GM12878 (cell line): ENCODE data around the gene P4HA1. TPM values are rescaled to one million over a fixed set of nuclear protein-coding genes. Genes with fewer than 3 reads are reported as not detected.
A peak's percentile ranks its signal among the peaks of the same experiment; 100 is the strongest.

Source experiments
- ATAC-seq: fragments of 200-7000 bp; cut with Tn5 transposase; 3 replicates; pipeline ENCODE4 v1.9.1; 2020; ENCODE audit warnings: mild to moderate bottlenecking, moderate library complexity
- BruUV-seq: library from RNA; stranded (reverse); fragments of 400-500 nt; replicated peaks from 2 replicates; lab custom pipeline; 2021; lab: Mats Ljungman, UMichigan
- CTCF ChIA-PET: fragments of 300-600 bp; sonication (Branson Sonifier 250); formaldehyde crosslinking; extraction: SDS; loops from one replicate; lab custom pipeline; 2021; ENCODE audit warnings: inconsistent platforms; lab: Yijun Ruan, JAX
- POLR2A ChIA-PET: fragments of 350-600 bp; formaldehyde crosslinking; extraction: SDS; loops from one replicate; lab custom pipeline; 2021; ENCODE audit warnings: inconsistent platforms; lab: Charles Lee
- RAD21 ChIA-PET: fragments of 300-600 bp; sonication (Branson Sonifier 250); formaldehyde crosslinking; loops from one replicate; lab custom pipeline; 2023; ENCODE audit warnings: antibody characterized with exemption; ENCODE audit not compliant: unreplicated experiment; lab: Charles Lee
- SMC1A ChIA-PET: fragments of 300-600 bp; sonication (Branson Sonifier 250); formaldehyde crosslinking; loops from one replicate; lab custom pipeline; 2023; ENCODE audit not compliant: unreplicated experiment, uncharacterized antibody; lab: Charles Lee
- DNase-seq: peaks from one replicate; pipeline ENCODE4 v3.0.0-alpha.2; 2011; ENCODE audit warnings: low read depth, low spot score
- FAIRE-seq: peaks from 3 replicates; lab custom pipeline; 2011; peaks lifted over from hg19 to GRCh38; lab: Jason Lieb, UNC
- H2AFZ ChIP-seq: 2 replicates; pipeline ENCODE4 v1.6.0; 2011; ENCODE audit warnings: low read depth, low read length, control low read depth; ENCODE audit not compliant: control insufficient read depth
- H3K27ac ChIP-seq: 2 replicates; pipeline ENCODE4 v1.5.1; 2011; ENCODE audit warnings: control low read depth; ENCODE audit not compliant: control insufficient read depth, insufficient read depth
- H3K27me3 ChIP-seq, 2 experiments: replicated peaks in 1 of 2; 2 replicates each; pipeline versions ENCODE4 v1.6.0 to v1.6.1; 2011; ENCODE audit warnings: low read length in 1 of 2; ENCODE audit not compliant: control insufficient read depth in 2 of 2, insufficient read depth in 2 of 2
- H3K36me3 ChIP-seq, 2 experiments: 2 replicates each; pipeline ENCODE4 v1.5.1; 2011; ENCODE audit warnings: low read length in 1 of 2; ENCODE audit not compliant: control insufficient read depth in 2 of 2, insufficient read depth in 2 of 2
- H3K4me1 ChIP-seq: 2 replicates; pipeline ENCODE4 v1.6.1; 2011; ENCODE audit warnings: mild to moderate bottlenecking, low read length, moderate library complexity, mixed read lengths; ENCODE audit not compliant: control insufficient read depth, insufficient read depth
- H3K4me2 ChIP-seq: 2 replicates; pipeline ENCODE4 v1.6.0; 2011; ENCODE audit warnings: control low read depth; ENCODE audit not compliant: control insufficient read depth, insufficient read depth
- H3K4me3 ChIP-seq: fragments of 200-600 bp; sonication (generic); 2 replicates; pipeline ENCODE4 v1.5.1; 2016
- H3K79me2 ChIP-seq: 2 replicates; pipeline ENCODE4 v1.6.0; 2011; ENCODE audit warnings: low read length; ENCODE audit not compliant: control insufficient read depth, insufficient read depth
- H3K9ac ChIP-seq: 2 replicates; pipeline ENCODE4 v1.8.0; 2011; ENCODE audit warnings: low read length, control low read depth, mixed read lengths; ENCODE audit not compliant: control insufficient read depth, insufficient read depth
- H3K9me3 ChIP-seq: replicated peaks from 3 replicates; pipeline ENCODE4 v1.5.1; 2011; ENCODE audit warnings: mild to moderate bottlenecking, low read length; ENCODE audit not compliant: control insufficient read depth, insufficient read depth
- H4K20me1 ChIP-seq: 2 replicates; pipeline ENCODE4 v1.6.0; 2011; ENCODE audit not compliant: control insufficient read depth, insufficient read depth
- CHD4 ChIP-seq: fragments of 200-600 bp; sonication (generic); IDR thresholded peaks from 2 replicates; pipeline ENCODE4 v1.6.1; 2016; ENCODE audit warnings: mild to moderate bottlenecking
- IKZF1 ChIP-seq: fragments of 450-650 bp; conservative IDR thresholded peaks from 2 replicates; pipeline ENCODE4 v1.6.1; 2017; ENCODE audit warnings: antibody characterized with exemption, mild to moderate bottlenecking
- MEF2B ChIP-seq: fragments of 450-650 bp; IDR thresholded peaks from 2 replicates; pipeline ENCODE4 v1.6.1; 2018; ENCODE audit warnings: mild to moderate bottlenecking, moderate library complexity; ENCODE audit not compliant: partially characterized antibody, poor library complexity, severe bottlenecking
- SMAD5 ChIP-seq: IDR thresholded peaks from 2 replicates; pipeline ENCODE4 v1.6.1; 2016; ENCODE audit warnings: antibody characterized with exemption, low read depth
- TCF7 ChIP-seq: IDR thresholded peaks from 2 replicates; pipeline ENCODE4 v1.6.1; 2014; ENCODE audit warnings: antibody characterized with exemption, borderline replicate concordance
- YY1 ChIP-seq: IDR thresholded peaks from 2 replicates; pipeline ENCODE4 v1.6.1; 2011; ENCODE audit warnings: low read depth, mild to moderate bottlenecking, low read length
- ZNF384 ChIP-seq: IDR thresholded peaks from 2 replicates; pipeline ENCODE4 v1.6.1; 2012; ENCODE audit warnings: low read depth, mild to moderate bottlenecking, low read length, improper control_type of control experiment, borderline replicate concordance
- WGBS: methylation state at CpG from one replicate; pipeline ENCODE4 v1.1.6; 2016; ENCODE audit warnings: low lambda C conversion rate; ENCODE audit not compliant: insufficient replicate concordance, insufficient coverage; ENCODE audit errors: missing lambda C conversion rate; 5-methylcytosine and 5-hydroxymethylcytosine counted together
- in situ Hi-C: fragments of 300-500 bp; cut with MboI; formaldehyde crosslinking; loops from 9 replicates; pipeline ENCODE4 v1.14.3; 2018; ENCODE audit warnings: mixed read lengths
- intact Hi-C: fragments of 100-400 bp; cut with micrococcal nuclease; formaldehyde crosslinking; loops from one replicate; pipeline ENCODE4 v1.14.2; 2022; ENCODE audit not compliant: unreplicated experiment
- polyA plus RNA-seq, 11 experiments: library from polyadenylated mRNA; depleted of rRNA in 4 of 11; unstranded in 6 of 11; stranded (reverse) in 5 of 11; fragments of >200 nt; fragmentation: Nextera tagmentation in 4 of 11; fragmentation: Illumina TruSeq in 1 of 11; extraction: Ambion mirVana in 4 of 11; extraction: Trizol in 1 of 11; gene quantifications; 1 replicate in 1 of 11; 2 replicates in 10 of 11; pipeline versions ENCODE4 v1.2.1 to v1.2.3, GENCODE V29; 2011 to 2016; ENCODE audit warnings: inconsistent platforms in 2 of 11, missing spikeins in 2 of 11, low read depth in 1 of 11
- total RNA-seq, 4 experiments: library from RNA; depleted of rRNA in 3 of 4; stranded (reverse); fragments of >200 nt in 3 of 4; fragmentation: Illumina TruSeq in 1 of 4; extraction: Trizol in 1 of 4; gene quantifications; 2 replicates each; pipeline versions ENCODE4 v1.2.1 to v1.2.3, GENCODE V29; 2013 to 2021
- TF ChIP-seq, protein P1 (sequence below): IDR thresholded peaks from 2 replicates; pipeline ENCODE4 v1.6.1; 2012; ENCODE audit warnings: improper control_type of control experiment, low read depth, low read length; ENCODE audit not compliant: insufficient replicate concordance

Gene P4HA1
- total and polyA plus RNA-seq, 10 of the 15 experiments (the other 5 are each of a cell fraction or from before 2014, with no cell fraction given) = 15.0 to 160 (median 24.1) TPM

DNA sequence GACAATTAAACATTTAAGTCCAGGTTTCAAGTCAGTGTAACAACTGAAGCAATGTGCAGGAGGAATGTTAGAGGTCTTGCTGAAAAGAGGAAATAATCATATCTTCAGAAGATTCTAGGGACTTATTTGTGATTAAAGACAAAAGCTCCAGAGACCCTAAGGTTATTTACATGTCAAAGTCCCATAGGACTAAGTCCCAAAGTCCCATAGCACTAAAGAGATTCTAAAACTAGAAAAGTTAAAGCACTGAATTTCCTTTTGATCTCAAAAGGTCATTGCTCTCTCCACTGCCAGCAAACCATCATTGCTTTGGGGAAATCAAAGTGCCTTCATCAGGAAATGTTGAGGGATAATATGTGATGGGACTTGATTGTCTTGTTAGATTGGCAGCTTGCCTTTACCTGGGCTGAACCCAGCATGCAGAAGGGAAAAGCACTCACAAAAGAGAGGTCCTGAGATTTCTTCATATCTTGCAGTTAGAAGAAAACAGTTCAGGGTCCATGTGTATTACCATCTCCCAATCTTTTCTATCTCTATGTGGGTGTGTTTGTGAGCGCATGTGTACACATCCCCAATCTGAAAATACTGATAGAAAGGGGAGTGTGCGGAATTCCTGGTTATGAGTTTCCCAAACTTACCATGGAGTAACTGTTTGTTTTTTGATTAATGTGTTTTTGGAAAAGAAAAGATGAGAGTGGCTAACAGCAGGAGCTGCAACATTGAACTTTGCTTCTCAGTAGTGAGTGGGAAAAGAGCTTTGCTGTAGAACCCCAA lies 35.4 kb upstream of the P4HA1 start:
- Histone ChIP-seq H3K79me2 (no peaks in the 10 kb centered on the region), H3K4me1 (no peaks in the 10 kb centered on the region), H3K9ac (no peak overlapping the region), H3K9me3 (no peaks in the 10 kb centered on the region), H3K4me3 (no peak overlapping the region)
- in situ Hi-C loops = no loop called here
- SMC1A ChIA-PET = interaction anchor here (1.0 to 1.6 kb wide), 4 partner anchors 8 to 53 kb away, joined by 3 to 4 read pairs (median 3); partner anchors contain the start of gene P4HA1
- BruUV-seq = no TSS peak
- WGBS = 98% methylated on average over 2 of the region's 2 CpGs
- FAIRE-seq = no peak
- RAD21 ChIA-PET = no interaction called here
- TF ChIP-seq IKZF1 (no peak), MEF2B (peak; percentile 93), YY1 (no peak), TCF7 (no peak), CHD4 (no peak), SMAD5 (no peak), ZNF384 (no peak)
- TF ChIP-seq, protein P1, sequence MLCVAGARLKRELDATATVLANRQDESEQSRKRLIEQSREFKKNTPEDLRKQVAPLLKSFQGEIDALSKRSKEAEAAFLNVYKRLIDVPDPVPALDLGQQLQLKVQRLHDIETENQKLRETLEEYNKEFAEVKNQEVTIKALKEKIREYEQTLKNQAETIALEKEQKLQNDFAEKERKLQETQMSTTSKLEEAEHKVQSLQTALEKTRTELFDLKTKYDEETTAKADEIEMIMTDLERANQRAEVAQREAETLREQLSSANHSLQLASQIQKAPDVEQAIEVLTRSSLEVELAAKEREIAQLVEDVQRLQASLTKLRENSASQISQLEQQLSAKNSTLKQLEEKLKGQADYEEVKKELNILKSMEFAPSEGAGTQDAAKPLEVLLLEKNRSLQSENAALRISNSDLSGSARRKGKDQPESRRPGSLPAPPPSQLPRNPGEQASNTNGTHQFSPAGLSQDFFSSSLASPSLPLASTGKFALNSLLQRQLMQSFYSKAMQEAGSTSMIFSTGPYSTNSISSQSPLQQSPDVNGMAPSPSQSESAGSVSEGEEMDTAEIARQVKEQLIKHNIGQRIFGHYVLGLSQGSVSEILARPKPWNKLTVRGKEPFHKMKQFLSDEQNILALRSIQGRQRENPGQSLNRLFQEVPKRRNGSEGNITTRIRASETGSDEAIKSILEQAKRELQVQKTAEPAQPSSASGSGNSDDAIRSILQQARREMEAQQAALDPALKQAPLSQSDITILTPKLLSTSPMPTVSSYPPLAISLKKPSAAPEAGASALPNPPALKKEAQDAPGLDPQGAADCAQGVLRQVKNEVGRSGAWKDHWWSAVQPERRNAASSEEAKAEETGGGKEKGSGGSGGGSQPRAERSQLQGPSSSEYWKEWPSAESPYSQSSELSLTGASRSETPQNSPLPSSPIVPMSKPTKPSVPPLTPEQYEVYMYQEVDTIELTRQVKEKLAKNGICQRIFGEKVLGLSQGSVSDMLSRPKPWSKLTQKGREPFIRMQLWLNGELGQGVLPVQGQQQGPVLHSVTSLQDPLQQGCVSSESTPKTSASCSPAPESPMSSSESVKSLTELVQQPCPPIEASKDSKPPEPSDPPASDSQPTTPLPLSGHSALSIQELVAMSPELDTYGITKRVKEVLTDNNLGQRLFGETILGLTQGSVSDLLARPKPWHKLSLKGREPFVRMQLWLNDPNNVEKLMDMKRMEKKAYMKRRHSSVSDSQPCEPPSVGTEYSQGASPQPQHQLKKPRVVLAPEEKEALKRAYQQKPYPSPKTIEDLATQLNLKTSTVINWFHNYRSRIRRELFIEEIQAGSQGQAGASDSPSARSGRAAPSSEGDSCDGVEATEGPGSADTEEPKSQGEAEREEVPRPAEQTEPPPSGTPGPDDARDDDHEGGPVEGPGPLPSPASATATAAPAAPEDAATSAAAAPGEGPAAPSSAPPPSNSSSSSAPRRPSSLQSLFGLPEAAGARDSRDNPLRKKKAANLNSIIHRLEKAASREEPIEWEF = peak; percentile 58
- TF ChIP-seq, all 136 proteins: peak for 2
- Histone ChIP-seq H3K27ac (no peak overlapping the region), H3K36me3 (peaks cover 3 to 21% of the 10 kb centered on the region in 2 experiments; a peak in 3 of 4 replicates), H3K27me3 (no peaks in the 10 kb centered on the region), H2AFZ (no peak overlapping the region), H4K20me1 (no peaks in the 10 kb centered on the region), H3K4me2 (no peak overlapping the region)
- ATAC-seq (no peak), DNase-seq (no peak)
- intact Hi-C loops = no loop called here
- POLR2A ChIA-PET = interaction anchor here (0.6 to 1.0 kb wide), 2 partner anchors 37 to 1442 kb away, joined by 3 to 4 read pairs; no protein-coding TSS in a partner anchor
- CTCF ChIA-PET = interaction anchor here (1.0 to 2.3 kb wide), 3 partner anchors 27 to 71 kb away, joined by 3 to 10 read pairs (median 3); no protein-coding TSS in a partner anchor
